Esophagus mucosa (tissue), 1 donor: ENCODE data around the gene POLR3F. TPM values are rescaled to one million over a fixed set of nuclear protein-coding genes. Genes with fewer than 3 reads are reported as not detected.
"Not testable (repeated sequence)": the region's sequence is repeated elsewhere in the genome, so short reads cannot be mapped to it uniquely, and the experiment has no call there.

Experiments used
- ATAC-seq: fragments of 200-7000 bp; cut with Tn5 transposase; one replicate; pipeline ENCODE4 v1.9.1; 2020
- total RNA-seq: library from RNA; stranded (reverse); gene quantifications from one replicate; pipeline ENCODE4 v1.2.4, GENCODE V29; 2023
- donor health status: DM: yes; HTN: yes; CAD: no.

Gene POLR3F, protein sequence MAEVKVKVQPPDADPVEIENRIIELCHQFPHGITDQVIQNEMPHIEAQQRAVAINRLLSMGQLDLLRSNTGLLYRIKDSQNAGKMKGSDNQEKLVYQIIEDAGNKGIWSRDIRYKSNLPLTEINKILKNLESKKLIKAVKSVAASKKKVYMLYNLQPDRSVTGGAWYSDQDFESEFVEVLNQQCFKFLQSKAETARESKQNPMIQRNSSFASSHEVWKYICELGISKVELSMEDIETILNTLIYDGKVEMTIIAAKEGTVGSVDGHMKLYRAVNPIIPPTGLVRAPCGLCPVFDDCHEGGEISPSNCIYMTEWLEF
- total RNA-seq: 4.5 TPM

DNA sequence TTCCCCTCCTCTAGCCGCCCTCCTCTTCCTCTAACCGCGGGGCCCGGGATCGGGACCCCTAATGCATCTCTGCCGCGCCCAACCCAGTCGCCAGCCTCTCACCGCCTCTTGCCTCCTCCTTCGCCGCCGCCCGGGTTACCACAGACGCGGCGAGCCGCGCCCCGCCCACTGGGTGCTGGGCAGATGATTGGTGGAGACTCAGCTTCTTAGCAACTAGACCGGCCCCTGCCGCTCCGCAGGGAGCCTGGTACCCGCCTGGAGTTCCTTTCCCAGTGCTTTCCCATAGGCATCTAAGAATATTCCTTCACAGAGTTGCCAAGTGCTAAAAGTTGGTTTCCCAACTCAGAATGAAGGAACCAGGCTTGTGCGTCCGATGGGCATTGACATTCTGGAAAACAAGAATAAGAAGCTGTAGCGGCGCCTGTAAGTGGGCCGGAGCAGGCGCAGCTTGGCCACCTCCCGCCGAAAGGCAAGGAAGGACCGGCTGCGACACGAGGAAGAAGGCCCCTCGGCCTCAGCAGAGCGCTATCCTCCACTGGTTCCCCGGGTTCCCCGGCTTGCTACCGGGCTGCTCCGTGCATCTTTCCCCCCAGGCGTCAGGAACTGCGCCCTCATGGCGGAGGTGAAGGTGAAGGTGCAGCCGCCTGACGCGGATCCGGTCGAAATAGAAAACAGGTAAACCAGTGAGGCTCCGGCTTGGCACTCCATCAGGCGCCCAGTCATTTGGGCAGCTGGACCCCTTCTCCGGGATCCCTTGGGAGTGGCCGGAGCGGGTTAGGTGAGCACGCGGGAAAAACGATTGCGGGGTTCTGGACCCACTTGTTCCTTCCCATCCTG, at the start of gene POLR3F, which contains the start of gene DZANK1:
POLR3F (plus strand) TSS at position 497 of the 837 bp plus-strand sequence; CDS start at position 614, 117 bp downstream.
DZANK1 (minus strand) TSS at position 137 of the 837 bp plus-strand sequence. CDS start 1,672 bp downstream, outside the sequence.
- ATAC-seq: peak; percentile 99

DNA sequence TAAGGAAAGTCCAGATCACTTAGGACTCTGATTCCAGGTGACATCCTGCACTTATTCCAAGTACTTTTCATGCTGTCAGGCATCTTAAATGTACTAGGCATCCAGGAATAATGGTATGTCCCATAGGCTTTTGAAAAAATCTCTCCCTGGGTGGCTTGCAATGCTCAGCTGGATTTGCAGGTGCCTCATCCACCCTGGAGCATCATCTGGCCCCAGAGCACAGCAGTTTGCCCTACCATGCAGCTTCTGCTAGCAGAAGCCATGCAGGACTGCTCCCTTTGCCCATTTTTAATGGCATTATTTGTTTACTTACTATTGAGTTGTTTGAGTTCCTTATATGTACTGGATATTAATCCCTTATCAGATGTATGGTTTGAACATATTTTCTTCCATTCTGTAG, 45.6 kb upstream of the POLR3F start:
- no peak for ATAC-seq

DNA sequence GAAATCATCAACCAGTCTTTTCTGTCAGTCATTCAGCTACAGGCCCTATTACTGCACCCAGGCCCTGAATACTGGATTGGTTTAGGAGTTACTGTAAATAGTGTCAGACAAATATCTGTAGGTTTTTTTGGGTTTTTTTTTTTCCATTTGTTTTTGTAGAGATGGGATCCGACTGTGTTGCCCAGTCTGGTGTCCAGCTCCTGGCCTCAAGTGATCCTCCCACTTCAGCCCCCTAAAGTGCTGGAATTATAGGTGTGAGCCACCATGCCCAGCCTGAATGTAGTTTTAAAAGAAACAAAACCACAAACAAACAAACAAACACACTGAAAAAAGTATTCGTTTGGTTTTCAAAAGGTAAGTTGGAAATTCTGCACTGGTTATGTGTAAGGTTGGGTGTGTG, 40.0 kb upstream of the POLR3F start:
- no peak for ATAC-seq

DNA sequence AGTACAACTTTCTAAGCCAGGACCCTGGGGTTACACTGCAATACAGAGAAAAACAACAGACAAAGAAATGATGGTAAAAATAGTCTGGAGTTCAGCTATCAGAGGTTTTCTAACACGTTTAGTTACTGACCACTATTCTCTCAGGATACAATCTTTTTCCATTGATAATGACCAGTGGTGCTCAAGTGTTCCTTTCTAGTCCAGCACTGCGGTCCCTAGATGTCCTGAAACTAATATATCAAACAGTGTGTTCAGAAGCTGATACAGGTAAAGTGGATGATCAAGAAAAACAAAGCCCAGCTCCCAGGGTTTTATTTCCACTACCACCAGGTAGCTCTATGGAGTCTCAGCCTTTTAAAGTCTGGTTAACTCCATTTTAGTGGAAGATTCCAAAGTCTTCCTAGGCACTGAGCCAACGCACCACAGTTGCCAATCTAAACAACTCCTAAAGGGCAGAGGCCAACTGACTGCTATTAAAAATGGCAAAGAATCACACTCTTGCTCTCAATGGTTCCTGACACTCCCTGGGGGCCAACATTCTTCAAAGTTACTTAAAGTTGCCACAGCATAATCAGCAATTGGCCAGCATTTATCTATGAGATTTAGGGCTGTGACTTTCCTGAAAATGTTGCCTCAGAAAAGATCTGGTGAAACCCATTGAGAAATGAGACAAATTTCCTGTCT, 38.6 kb upstream of the POLR3F start:
- no peak for ATAC-seq

DNA sequence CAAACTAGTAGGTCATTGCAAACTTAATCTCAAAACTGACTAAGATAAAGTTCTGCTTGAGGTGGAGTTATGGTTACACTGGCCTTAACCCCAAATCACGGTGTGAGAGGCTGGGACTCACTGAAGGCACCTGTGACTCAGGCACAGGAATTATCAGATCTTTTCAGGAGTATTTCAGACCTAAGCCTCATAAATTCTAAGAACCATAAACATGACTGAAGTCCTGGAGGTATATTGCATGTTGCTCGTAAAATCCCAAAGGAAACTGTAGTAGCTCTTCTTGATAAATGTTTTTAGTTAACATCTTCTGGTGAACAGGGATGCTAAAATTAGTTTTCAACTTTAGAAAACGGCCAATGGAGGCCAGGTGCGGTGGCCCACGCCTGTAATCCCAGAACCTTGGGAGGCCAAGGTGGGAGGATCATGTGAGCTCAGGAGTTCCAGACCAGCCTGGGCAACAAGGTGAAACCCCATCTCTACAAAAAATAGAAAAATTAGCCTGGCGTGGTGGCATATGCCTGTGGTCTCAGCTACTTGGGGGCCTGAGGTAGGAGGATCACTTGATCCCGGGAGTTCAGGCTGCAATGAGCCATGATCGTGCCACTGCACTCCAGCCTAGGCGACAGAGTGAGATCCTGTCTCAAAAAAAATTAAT, 36.9 kb upstream of the POLR3F start:
- no peak for ATAC-seq

DNA sequence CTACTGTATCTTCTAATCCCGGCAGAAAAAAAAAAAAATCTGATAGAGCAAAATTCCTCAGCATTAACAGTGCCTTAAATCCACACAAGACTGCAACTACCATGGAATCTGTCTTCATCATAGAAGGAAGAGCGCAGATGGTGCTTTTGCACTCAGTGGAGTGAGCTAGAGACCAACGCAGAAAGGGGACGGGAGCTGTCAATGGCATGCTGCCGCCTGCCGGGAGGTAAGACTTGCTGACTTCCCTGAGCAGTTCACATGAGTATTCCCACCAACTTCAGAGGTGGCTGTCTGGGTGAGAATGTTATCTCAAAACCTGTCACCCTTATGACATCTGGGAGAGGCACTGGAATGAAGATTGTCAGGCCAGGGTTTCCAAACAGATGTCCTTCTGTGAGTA, 36.0 kb upstream of the POLR3F start:
- no peak for ATAC-seq

DNA sequence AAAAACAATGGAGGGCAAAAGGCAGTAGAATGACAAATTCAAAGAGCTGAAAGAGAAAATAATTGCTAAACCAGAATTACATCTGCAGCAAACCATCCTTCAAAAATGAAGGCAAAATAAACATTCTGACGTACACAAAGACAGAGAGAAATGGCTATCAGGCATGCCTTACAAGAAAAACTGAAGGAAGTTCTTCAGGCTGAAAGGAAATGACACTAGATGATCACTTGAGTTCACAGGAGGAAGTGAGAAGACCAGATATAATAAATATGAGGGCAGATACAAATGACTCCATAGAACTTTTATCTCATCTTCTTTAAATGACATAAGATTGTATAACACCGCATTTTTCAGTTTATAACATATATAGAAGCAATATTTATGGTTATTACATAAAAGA, 30.3 kb upstream of the POLR3F start:
- ATAC-seq: no peak

DNA sequence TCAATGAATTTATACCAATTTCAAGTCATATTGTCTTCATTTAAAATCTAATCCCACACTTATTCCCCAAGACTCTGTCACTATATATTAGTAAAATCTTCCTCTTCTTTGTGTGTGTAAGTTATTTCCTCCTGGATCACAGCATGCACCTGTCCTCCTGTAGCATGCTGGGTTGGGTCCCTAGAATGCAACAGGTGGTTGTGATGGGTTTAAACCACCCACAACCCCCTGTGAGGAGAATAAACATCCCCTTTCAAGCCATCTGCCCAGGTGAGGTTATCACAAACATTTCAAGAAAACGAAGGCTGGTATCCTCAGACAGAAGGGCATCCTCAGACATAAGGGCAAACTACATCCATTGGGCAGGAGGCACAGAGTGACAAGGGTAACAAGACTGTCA, 26.8 kb upstream of the POLR3F start:
- ATAC-seq: no peak

DNA sequence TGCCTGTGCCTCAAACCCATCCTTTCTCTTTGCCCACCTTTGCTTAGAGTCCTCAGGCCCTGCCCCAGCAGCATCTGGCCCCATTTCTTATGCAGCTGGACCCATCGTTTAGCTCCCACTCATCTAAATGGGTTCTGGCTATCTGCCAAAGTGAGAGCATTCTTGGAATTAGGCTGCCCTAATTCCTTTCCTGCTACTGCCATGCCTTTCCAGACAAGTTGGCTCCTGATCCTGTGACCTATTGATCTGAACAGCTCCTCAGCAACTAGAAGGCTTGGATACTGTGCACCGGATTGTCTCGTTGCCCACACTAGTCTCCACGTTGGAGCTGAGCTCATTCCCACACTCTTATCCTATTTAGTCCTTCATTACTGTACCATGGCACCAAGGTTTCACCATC, 23.3 kb upstream of the POLR3F start:
- no peak for ATAC-seq

DNA sequence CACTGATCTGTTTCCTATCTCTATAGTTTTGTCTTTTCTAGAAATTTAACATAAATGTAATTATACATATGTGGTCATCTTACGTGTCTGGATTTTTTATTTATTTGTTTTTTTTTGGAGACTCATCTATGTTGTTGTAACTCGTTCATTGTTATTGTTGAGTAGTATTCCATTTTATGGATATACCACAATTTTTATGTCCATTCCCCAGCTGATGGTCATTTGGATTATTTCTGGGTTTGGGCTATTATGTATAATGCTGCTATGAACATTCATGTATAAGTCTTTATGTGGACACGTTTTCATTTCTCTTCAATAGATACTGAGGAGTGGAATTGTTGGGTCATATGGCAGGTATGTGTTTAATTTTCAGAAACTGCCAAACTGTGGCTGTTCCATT, 10.6 kb upstream of the POLR3F start:
- ATAC-seq: no peak

DNA sequence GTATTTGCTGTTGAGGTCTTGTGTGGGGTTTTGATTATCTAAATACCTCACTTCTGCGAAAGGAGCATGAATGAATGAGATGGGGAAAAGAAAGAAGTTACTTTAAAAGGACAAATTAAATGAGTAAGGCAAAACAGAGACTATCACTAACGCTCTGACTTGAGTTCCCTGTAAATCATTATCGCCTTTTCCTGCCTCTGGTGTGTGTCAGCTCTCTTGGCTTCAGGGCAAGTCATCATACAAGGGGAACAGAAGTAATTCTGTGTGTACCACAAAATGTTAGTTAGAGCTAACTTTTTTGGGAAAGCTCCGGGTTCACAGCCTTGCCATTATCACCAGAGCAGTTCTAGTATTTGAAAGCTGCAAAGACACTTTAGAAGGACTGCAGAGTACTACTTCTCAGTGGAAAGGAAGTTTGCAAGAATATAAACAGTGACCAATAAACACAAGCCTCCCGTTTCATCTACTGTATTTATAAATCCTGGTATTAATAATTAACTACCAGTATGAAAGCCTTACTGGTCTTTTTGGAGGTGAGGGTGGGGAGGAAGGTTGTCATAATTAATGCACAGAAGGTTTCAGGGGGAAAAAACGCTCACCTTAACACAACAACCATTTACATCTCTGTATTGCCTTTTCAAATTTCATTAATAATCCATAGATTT, 1.5 kb upstream of the POLR3F start:
- ATAC-seq: no peak

DNA sequence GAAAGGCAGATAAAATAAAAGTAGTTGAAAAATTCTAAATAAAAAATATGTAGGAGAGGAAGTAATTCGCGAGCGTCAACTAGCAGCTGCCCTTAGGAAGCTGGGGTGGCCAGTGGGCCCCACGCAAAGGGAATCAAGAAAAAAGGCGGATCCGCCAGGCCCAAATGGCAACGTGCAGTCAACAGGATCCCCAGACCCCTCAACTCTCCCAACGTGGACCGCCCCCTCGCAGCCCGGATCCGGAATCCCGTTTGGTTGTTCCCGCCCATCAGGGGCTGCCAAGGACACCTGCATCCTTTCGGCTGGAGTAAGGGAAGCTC, 656 bp upstream of the POLR3F start:
- ATAC-seq: no peak

DNA sequence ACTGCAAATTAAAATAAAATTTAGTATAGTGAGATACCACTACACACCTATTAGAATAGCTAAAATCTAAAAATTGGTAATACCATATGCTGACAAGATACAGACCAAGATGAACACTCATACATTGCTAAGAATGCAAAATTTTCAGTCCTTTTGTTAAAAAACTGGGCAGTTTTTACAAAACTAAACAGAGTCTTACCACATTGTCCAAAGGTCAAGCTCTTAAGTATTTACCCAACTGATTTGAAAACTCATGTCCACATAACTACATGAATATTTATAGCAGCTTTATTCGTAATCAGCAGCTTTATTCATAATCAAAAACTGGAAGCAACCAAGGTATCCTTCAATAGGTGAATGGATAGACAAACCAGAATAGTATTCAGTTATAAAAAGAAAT, 10.0 kb downstream of the POLR3F start:
- no peak for ATAC-seq

DNA sequence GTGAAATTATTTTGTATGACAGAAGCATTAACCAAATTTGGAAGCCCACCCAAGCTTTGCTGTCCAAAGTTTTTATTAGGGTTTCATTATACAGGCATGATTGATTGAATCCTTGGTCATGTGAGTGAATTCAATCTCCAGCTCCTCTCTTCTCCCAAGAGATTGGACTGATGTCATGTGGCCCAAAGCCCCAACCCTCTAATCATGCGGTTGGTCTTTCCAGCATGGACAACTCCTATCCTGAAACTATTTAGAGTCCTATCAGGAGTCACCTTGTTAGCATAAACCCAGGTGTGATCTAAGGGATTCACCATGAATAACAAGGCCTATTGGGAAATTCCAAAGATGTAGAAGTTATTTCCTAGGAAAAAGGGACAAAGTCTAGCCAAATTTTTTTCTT, 10.6 kb downstream of the POLR3F start:
- no peak for ATAC-seq

DNA sequence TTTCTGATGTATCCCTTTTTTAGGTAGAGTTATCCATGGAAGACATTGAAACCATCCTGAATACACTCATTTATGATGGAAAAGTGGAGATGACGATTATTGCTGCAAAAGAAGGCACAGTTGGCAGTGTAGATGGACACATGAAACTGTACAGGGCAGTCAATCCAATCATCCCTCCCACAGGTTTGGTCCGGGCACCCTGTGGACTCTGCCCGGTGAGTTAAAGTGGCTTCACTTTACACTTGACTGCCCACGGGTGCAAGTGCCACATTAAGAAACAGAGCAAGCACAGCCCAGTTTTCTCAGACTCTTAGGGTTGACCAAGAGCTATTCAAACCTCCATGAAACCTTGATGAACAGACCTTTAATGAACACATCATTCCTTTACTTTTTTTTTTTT, 14.4 kb downstream of the POLR3F start:
- no peak for ATAC-seq

DNA sequence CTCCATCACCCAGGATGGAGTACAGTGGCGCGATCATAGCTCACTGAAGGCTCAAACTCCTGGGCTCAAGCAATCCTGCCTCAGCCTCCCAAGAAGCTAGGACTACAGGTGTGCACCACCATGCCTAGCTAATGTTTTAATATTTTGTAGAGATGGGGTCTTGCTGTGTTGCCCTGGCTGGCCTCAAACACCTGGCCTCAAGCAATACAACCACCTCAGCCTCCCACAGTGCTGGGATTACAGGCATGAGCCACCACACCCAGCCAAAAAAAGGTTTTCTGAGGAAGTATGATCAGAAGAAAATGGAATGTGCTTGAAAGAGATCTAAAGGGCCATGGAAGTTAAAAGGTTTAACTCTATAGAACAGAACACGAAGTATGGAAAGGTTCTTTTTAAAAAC, 21.1 kb downstream of the POLR3F start:
- ATAC-seq: no peak

DNA sequence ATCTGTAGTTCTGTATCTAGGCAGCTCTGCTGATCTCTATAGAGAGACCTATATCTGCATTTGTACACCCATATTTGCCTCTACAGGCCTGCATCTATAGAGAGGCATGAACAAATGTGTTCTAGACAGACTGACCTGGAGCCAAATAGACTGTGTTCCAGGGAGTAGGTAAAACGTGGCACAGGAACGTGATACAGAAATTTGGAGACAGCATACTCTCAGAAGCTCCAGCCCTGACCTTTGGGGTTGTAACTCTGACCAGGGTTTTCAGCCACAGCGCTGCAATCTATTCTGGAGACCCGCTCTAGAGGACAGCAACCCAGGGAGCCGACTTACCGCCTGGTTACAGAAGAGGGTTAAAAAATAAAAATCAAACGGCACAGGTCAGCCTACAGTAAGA, 28.9 kb downstream of the POLR3F start:
- peak; percentile 73 for ATAC-seq

DNA sequence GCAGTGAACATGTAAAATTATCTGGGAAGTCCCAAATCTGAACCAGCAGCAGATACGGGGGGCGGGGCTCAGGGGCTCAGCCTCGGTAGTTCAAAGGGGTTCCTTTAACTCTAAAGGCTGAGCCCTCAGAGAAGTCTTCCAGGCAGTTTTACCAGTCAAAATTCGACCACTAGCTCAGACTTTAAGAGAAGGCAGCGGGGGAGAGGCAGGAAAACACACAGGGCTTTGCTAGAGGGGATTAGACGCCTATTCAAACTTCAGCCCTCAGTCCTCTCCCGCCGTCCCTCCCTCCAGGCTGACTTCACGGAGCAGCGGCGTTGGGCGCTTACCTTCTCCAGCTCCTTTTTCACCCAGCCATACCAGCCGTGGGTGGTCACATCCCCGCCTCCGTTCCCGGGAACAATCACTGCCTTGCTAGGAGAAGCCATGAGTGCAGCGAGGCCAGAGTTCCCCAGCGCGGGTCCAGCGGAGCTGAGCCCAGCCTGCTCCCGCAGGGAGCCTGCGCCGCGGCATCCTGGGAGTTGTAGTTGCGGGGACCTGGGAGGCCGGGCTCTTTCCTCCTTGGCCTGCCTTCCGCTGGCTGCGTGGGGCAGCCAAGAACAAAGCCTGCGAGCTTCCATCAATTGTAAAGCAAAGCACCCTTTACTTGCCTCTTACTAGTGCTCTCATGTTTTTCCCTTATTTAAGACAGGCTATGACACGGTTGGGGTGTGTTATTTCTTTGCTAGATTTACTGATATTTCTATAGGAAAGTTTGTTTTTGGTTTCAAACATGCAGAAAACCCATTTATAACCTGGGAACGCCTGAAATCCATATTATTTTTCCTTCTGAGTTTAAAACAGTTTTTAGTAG, 29.8 kb downstream of the POLR3F start, which contains the start of gene RBBP9:
RBBP9 (minus strand) TSS at position 486 of the 853 bp plus-strand sequence; CDS start at position 428, 58 bp downstream.
- ATAC-seq: peak; percentile 96

DNA sequence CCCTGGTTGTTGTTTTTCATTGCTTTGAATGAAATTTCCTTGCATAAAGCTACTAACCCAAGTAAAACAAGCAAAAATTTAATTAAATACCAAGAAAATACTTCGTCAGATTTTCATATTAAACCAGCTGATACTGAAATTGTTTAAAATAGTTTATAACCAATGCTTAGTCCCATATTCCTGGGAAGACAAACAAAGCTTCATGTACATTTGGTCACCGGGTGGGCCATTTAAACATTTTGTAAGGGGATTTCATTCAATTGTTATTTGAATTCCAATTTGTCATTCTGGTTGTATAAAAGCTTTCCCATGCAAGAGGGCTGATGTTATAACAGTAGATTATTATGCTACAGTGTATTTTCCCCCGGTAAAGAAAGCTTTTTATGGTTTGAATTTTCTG, 30.4 kb downstream of the POLR3F start:
- ATAC-seq: no peak

DNA sequence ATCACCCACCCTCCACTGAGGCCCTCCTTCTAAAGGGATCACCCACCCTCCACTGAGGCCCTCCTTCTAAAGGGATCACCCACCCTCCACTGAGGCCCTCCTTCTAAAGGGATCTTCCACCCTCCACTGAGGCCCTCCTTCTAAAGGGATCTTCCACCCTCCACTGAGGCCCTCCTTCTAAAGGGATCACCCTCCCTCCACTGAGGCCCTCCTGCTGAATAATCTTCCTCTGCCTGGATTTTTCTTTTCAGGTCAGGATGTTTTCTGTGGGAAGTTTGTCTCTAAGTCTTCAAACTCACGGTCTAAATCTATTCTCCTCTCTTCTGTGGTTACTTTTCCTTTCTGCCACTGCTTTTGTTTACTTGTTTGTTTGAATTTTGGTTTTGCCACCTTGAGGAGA, 34.5 kb downstream of the POLR3F start:
- not testable (repeated sequence) for ATAC-seq

DNA sequence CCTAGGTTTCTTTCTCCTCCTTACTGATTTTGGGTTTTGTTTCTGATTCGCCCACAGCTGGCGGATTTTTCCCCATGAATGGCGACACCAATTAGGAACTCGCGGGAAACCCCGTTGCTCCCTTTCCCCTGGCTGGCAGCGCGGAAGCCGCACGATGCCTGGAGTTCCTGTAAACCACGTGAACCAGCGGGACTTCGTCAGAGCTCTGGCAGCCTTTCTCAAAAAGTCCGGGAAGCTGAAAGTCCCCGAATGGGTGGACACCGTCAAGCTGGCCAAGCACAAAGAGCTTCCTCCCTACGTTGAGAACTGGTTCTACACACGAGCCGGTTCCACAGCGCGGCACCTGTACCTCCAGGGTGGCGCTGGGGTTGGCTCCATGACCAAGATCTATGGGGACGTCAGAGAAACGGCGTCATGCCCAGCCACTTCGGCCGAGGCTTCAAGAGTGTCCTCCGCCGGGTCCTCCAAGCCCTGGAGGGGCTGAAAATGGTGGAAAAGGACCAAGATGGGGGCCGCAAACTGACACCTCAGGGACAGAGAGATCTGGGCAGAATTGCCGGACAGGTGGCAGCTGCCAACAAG, 37.4 kb downstream of the POLR3F start:
- ATAC-seq: no peak
